Keratinocyte (primary cell): ENCODE results near the gene P3R3URF. TPM values are rescaled to one million over a fixed set of nuclear protein-coding genes. Genes with fewer than 3 reads are reported as not detected.

Experiments
- DNase-seq: peaks from one replicate; pipeline ENCODE4 v3.0.0-alpha.2; 2011; ENCODE audit warnings: low read depth, missing footprints, low spot score
- FAIRE-seq: peaks from 2 replicates; lab custom pipeline; 2011; peaks lifted over from hg19 to GRCh38; lab: Jason Lieb, UNC
- H2AFZ ChIP-seq: 2 replicates; pipeline ENCODE4 v1.6.0; 2012; ENCODE audit warnings: low read length, control low read depth, inconsistent platforms; ENCODE audit not compliant: control insufficient read depth
- H3K27ac ChIP-seq: 2 replicates; pipeline ENCODE4 v1.5.1; 2011; ENCODE audit warnings: low read length; ENCODE audit not compliant: control insufficient read depth, insufficient read depth
- H3K27me3 ChIP-seq: 3 replicates; pipeline ENCODE4 v1.6.0; 2011; ENCODE audit warnings: low read length; ENCODE audit not compliant: control insufficient read depth, insufficient read depth; ENCODE audit errors: extremely low read depth
- H3K36me3 ChIP-seq, 2 experiments: 2 replicates in 1 of 2; 3 replicates in 1 of 2; pipeline ENCODE4 v1.5.1; 2011; ENCODE audit warnings: low read length in 2 of 2, mild to moderate bottlenecking in 1 of 2; ENCODE audit not compliant: control insufficient read depth in 2 of 2, insufficient read depth in 2 of 2; ENCODE audit errors: extremely low read depth in 1 of 2
- H3K4me1 ChIP-seq: 3 replicates; pipeline ENCODE4 v1.5.1; 2011; ENCODE audit warnings: low read length; ENCODE audit not compliant: control insufficient read depth, insufficient read depth; ENCODE audit errors: extremely low read depth
- H3K4me2 ChIP-seq: 3 replicates; pipeline ENCODE4 v1.6.0; 2011; ENCODE audit warnings: low read depth, low read length; ENCODE audit not compliant: control insufficient read depth, insufficient read depth; ENCODE audit errors: extremely low read depth
- H3K4me3 ChIP-seq, 3 experiments: fragments of 200-600 bp in 1 of 3; sonication (generic) in 1 of 3; 2 replicates in 2 of 3; 3 replicates in 1 of 3; pipeline ENCODE4 v1.5.1; 2011 to 2016; ENCODE audit warnings: low read length in 3 of 3, mild to moderate bottlenecking in 3 of 3, control low read depth in 2 of 3, inconsistent platforms in 1 of 3, low read depth in 1 of 3, mixed read lengths in 1 of 3, mixed run types in 1 of 3, moderate library complexity in 1 of 3; ENCODE audit not compliant: control insufficient read depth in 2 of 3, insufficient read depth in 2 of 3; ENCODE audit errors: extremely low read depth in 1 of 3
- H3K79me2 ChIP-seq: 2 replicates; pipeline ENCODE4 v1.6.0; 2012; ENCODE audit warnings: low read length; ENCODE audit not compliant: control insufficient read depth, insufficient read depth
- H3K9ac ChIP-seq: 3 replicates; pipeline ENCODE4 v1.6.0; 2011; ENCODE audit warnings: low read length; ENCODE audit not compliant: control insufficient read depth, insufficient read depth; ENCODE audit errors: extremely low read depth
- H3K9me1 ChIP-seq: 3 replicates; pipeline ENCODE4 v1.6.0; 2011; ENCODE audit warnings: low read length; ENCODE audit not compliant: control insufficient read depth, insufficient read depth; ENCODE audit errors: extremely low read depth
- H3K9me3 ChIP-seq: 2 replicates; pipeline ENCODE4 v1.5.1; 2012; ENCODE audit warnings: low read depth, low read length; ENCODE audit not compliant: control insufficient read depth
- H4K20me1 ChIP-seq: 3 replicates; pipeline ENCODE4 v1.6.0; 2011; ENCODE audit warnings: low read length; ENCODE audit not compliant: control insufficient read depth, insufficient read depth; ENCODE audit errors: extremely low read depth
- EZH2 ChIP-seq: IDR thresholded peaks from one replicate; pipeline ENCODE4 v1.6.1; 2012; ENCODE audit warnings: inconsistent platforms, mild to moderate bottlenecking, low read length, moderate library complexity
- dilution Hi-C: fragments of 300-500 bp; cut with MboI; formaldehyde crosslinking; loops from one replicate; pipeline ENCODE4 v1.7.0; 2020; ENCODE audit warnings: low sequenced_read_pairs; ENCODE audit not compliant: extremely low pct_ligation_motif_present
- polyA plus RNA-seq, 5 experiments: library from polyadenylated mRNA; depleted of rRNA in 3 of 5; stranded (reverse) in 3 of 5; stranded (forward) in 1 of 5; unstranded in 1 of 5; fragments of >200 nt; gene quantifications; 1 replicate in 1 of 5; 2 replicates in 3 of 5; 3 replicates in 1 of 5; pipeline versions ENCODE4 v1.2.1 to v1.2.3, GENCODE V29; 2011 to 2012; ENCODE audit warnings: missing spikeins in 2 of 5, low read depth in 1 of 5, low replicate concordance in 1 of 5
- TF ChIP-seq, protein P1 (sequence below), 3 experiments: IDR thresholded peaks in 1 of 3; conservative IDR thresholded peaks in 1 of 3; optimal IDR thresholded peaks in 1 of 3; 2 replicates in 2 of 3; 3 replicates in 1 of 3; pipeline versions ENCODE3 to v1.5.1; 2011; ENCODE audit warnings: low read length in 3 of 3, mild to moderate bottlenecking in 3 of 3, moderate library complexity in 2 of 3, control low read depth in 1 of 3, inconsistent platforms in 1 of 3; ENCODE audit not compliant: insufficient read depth in 2 of 3; ENCODE audit errors: extremely low read depth in 1 of 3

P3R3URF gene
- polyA plus RNA-seq, 1 donor (not counting 4 experiments of a cell fraction or from before 2014, with no cell fraction given): not detected

DNA sequence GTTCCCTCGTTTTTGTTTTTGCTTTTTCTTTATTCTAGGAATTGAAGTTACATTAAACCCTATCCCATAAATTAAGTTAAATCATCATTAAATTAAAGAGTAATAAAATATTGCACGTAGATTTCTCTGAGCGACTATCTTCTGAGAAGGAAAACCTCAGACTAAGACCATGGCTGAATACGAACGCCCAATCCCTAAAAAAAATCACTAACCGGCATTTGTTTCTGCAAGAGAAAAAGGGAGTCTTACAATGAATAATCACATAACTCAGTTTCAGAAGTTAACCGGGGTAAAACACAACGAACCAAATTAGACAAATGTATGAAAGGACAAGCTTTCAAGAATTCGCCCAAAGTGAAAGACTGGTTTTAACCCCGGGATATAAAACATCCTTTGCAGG lies 45.2 kb downstream of the P3R3URF start:
- no peaks in the 10 kb centered on the region for H4K20me1 ChIP-seq
- FAIRE-seq (no peak), DNase-seq (no peak)
- H2AFZ ChIP-seq: no peak overlapping the region
- dilution Hi-C loops: no loop called here
- H3K4me2 ChIP-seq: peak overlapping the region; percentile 96
- TF ChIP-seq, protein P1, sequence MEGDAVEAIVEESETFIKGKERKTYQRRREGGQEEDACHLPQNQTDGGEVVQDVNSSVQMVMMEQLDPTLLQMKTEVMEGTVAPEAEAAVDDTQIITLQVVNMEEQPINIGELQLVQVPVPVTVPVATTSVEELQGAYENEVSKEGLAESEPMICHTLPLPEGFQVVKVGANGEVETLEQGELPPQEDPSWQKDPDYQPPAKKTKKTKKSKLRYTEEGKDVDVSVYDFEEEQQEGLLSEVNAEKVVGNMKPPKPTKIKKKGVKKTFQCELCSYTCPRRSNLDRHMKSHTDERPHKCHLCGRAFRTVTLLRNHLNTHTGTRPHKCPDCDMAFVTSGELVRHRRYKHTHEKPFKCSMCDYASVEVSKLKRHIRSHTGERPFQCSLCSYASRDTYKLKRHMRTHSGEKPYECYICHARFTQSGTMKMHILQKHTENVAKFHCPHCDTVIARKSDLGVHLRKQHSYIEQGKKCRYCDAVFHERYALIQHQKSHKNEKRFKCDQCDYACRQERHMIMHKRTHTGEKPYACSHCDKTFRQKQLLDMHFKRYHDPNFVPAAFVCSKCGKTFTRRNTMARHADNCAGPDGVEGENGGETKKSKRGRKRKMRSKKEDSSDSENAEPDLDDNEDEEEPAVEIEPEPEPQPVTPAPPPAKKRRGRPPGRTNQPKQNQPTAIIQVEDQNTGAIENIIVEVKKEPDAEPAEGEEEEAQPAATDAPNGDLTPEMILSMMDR (optimal IDR thresholded peaks at IDR 0.05 in 1 of 3, IDR thresholded peaks at IDR 0.05 in 1 of 3, conservative IDR thresholded peaks at IDR 0.05 in 1 of 3; ENCODE audit: extremely low read depth in 1 of 3, insufficient read depth in 2 of 3, low read length in 3 of 3): no peak
- no peak for TF ChIP-seq EZH2
- peaks cover 5% of the 10 kb centered on the region for H3K27me3 ChIP-seq
- H3K79me2 ChIP-seq: no peaks in the 10 kb centered on the region
- H3K9me1 ChIP-seq: no peaks in the 10 kb centered on the region
- H3K9ac ChIP-seq: peak overlapping the region; percentile 34
- H3K36me3 ChIP-seq: no peaks in the 10 kb centered on the region
- peak overlapping the region; percentile 58 to 64 (median 59) for H3K4me3 ChIP-seq
- H3K27ac ChIP-seq: no peak overlapping the region
- peaks cover 15% of the 10 kb centered on the region for H3K4me1 ChIP-seq
- H3K9me3 ChIP-seq: no peaks in the 10 kb centered on the region

DNA sequence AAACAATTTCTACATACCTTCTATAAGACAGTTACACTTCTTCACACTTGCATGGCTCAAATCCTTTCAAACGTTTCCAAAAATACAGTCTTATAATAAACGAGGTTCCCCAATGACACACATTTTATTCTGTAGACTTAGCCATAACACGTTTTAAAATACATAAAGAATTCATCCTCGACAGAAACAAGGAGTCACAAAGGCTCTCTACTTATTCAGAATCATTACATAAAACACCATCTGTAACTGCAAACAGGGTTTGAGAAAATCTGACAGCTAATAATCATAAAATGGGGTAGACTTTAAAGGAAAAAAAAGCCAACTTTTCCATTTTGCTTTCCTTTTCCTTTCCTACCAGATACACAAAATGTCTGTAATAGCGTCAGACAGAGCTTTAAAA lies 45.7 kb downstream of the P3R3URF start:
- no peaks in the 10 kb centered on the region for H3K9me1 ChIP-seq
- no peak overlapping the region for H3K9ac ChIP-seq
- DNase-seq: no peak
- H3K9me3 ChIP-seq: no peaks in the 10 kb centered on the region
- no peak for TF ChIP-seq EZH2
- TF ChIP-seq, protein P1 (optimal IDR thresholded peaks at IDR 0.05 in 1 of 3, IDR thresholded peaks at IDR 0.05 in 1 of 3, conservative IDR thresholded peaks at IDR 0.05 in 1 of 3; ENCODE audit: extremely low read depth in 1 of 3, insufficient read depth in 2 of 3, low read length in 3 of 3): no peak
- peak overlapping the region; percentile 58 to 64 (median 59) for H3K4me3 ChIP-seq
- peak overlapping the region; percentile 96 for H3K4me2 ChIP-seq
- H3K4me1 ChIP-seq: peaks cover 15% of the 10 kb centered on the region
- H3K27ac ChIP-seq: no peak overlapping the region
- FAIRE-seq: no peak
- H3K36me3 ChIP-seq: no peaks in the 10 kb centered on the region
- no peaks in the 10 kb centered on the region for H4K20me1 ChIP-seq
- peaks cover 5% of the 10 kb centered on the region for H3K27me3 ChIP-seq
- H2AFZ ChIP-seq: no peak overlapping the region
- dilution Hi-C loops: no loop called here
- H3K79me2 ChIP-seq: no peaks in the 10 kb centered on the region
